GM04504 (cell line): ENCODE results near the gene TMEM107.

ENCODE experiments used
- DNase-seq: peaks from one replicate; pipeline ENCODE4 v3.0.0-alpha.2; 2012; ENCODE audit warnings: low read depth

Gene TMEM107

GRCh38 chr17:8162233-8162996 is 13.8 kb downstream of the TMEM107 start, which contains the start of gene VAMP2:
VAMP2 (minus strand) TSS chr17:8162948; CDS start chr17:8162879, 69 bp downstream.
- DNase-seq, result peak; percentile 38

DNA sequence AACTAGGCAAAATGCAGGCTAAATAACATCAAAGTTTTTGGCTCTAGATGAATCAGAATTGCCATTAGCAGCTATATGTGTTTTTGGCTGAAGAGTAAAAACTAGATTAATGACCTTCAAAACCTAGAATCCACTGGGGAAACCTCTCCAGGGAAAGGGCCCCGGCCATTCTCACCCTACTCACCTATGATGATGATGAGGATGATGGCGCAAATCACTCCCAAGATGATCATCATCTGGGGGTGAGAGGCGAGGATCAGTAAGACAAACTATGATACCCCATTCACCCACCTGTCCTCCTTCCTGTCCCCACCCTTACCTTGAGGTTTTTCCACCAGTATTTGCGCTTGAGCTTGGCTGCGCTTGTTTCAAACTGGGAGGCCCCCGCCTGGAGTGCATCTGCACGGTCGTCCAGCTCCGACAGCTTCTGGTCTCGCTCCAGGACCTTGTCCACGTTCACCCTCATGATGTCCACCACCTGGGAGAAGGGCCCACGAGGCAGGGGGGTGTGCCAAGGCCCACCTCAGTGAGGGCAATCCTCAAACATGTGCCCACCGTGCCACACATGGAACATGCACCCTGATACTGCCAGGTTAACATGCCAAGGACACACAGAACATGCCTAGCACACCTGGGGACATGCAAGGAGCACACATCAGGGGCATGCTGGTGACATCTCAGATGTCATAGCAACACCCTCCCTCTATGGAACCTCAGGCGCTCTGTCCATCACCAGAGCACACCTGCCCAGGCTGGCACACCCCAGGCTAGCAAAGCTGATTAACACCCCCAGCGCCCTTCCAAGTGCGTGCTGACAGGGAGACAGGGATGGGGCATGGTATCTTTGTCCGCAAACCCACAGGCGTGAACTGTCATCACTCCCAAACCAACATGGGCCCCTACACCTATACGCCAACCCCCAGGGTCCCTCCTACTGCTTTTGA is 14.6 kb downstream of the TMEM107 start:
- DNase-seq, result no peak

DNA sequence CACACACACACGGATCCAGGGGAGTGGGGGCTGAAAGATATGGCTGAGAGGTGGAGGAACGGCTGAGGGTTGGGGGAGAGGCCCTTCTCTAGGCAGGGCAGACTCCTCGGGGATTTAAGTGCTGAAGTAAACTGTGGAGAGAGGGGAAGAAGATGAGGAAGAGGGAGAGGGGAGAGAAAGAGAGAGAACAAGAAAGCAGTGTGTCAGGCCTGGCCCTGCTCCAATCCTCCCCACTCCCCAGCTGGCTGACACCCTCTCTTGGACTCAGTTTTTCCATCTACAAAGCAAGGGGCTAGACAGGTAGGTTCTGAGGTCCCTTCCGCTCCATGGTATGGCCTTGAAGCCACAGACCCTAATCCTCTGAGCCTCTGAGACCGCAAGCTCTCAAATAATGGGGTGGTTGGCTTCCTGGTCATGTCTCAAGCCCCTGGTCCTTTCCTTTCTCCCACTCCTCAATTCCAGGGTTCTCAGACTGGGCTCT is 15.4 kb downstream of the TMEM107 start:
- DNase-seq, result no peak

DNA sequence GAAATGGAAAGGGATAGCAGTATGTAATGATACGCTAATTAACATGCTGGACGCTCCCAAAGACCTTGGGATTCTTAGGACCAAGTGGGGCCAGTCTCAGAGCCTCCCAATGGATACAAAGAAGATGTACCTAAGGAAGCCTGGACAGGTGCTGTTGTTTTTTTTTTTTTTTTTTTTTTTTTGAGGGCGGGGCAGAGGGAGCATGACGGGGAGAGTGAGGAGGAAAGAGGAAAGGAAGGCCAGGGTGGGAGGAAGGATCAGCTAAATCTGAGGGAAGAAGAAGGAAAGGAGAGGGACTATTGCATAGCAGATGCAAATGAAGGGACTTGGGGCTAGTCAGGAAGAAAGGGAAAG is 16.0 kb downstream of the TMEM107 start:
- no peak for DNase-seq

DNA sequence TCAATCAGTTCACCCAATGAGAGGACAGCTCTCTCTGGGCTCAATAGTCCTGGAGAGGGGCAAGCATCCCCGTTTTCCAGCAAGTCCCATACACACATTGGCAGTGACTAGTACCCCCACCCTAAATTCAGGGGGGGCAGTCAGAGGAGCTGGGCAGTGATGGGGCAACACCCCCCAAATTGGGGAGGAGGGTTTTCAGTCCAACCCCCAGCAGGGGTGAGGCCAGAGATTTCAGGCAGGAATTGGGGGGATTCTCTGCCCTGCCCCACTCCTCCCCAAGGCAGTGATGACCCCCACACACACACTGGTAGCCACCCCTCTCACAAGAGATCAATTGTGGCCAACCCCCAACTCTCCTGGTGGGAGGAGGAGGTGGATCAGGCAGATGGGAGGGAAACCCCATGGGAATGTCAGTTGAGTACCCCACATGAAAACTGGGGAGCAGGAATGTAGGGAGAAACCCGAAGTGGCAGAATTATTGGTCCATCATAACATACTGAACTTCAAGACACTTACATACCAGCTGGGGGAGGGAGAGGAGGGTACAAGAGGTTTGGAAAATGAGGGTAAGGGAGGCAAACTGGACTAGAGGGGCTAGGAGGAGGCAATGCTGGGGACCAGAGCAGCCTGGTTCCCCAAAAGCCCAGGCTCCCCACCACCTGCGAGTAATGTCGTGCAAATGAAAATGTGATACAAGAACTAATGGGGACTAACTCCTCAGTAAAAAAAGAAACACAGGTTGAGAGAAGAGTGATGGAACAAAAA is 16.5 kb downstream of the TMEM107 start:
- no peak for DNase-seq

- no peak for DNase-seq
Observed at GRCh38 chr17:8159032-8159400, 17.2 kb downstream of the TMEM107 start.

DNA sequence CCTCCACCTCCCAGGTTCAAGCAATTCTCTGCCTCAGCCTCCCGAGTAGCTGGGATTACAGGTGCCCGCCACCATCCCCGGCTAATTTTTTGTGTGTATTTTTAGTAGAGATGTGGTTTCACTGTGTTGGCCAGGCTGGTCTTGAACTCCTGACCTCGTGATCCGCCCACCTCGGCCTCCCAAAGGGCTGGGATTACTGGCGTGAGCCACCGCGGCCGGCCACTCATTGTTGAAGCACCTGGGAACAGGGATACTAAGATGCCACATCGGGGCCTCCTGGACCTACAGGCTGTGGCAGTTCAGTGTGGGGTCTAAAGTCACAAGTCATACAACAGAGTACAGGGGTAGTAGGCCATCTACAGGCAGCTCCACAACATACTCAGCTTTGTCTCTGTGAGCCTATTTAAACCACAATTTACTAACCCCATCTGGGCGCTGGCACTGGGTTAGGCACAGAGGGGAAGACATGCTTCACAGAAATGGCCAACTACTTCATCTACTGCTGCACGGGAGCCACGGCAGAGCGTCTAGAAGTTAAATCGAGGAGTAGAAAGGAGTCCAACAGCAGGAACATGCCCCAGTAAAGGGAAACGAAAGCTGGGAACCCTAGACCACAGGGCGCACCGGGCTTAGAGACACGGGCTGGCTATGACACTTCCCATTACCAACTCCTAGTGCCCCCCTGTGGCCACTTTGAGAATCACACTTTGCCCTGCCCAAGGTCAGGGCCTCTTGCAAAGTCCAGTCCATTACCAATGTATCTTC is 17.7 kb downstream of the TMEM107 start:
- peak; percentile 72 for DNase-seq

- DNase-seq, result peak; percentile 100
Observed at GRCh38 chr17:8156246-8156992, 19.8 kb downstream of the TMEM107 start.

DNA sequence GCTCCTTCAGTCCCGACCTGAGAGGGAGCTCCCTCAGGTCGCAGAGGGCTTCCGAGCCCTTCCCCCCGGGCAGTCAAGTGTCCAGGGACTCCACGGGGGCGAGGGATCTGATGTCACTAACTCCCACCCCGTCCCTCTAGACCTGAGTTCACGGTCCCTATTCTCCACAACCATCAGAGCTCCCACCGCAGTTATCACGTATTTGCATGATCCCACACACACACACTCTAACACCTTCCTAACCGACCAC is 20.3 kb downstream of the TMEM107 start:
- no peak for DNase-seq

DNA sequence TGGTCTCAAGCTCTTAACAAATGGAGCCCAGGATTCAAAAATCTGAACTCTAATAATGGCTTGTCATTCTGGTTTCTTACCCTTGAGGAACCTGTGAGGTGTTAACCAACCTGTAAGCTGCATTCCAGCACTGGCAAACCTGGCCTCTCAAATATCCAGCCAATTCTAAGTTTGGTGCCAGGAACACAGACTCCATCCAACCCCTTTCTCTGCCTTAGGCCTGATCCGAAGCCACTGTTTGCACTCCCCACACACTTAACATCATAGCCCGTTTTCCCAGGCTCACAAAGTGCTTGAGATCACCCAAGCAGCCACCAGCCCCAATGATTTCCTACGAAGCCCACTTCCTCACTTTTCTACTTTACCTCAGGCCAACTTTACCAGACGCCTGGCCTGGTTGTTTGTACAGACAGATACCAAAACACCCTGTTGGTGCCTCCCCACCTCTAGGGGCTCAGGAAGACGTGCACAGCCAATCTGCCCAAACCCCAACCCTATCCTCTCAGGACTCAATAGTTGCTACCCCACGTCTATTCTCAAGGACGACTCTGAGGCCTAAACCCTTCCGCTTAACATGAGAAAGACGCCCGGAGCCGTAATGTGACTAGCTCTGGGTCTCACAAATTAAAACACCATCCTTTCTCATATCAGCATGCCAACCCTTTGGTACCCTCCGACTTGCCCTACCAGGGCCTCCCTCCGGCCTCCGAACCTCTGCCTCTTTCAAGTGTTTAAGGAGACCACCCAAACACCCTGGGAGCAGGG is 20.8 kb downstream of the TMEM107 start:
- DNase-seq, result no peak

DNA sequence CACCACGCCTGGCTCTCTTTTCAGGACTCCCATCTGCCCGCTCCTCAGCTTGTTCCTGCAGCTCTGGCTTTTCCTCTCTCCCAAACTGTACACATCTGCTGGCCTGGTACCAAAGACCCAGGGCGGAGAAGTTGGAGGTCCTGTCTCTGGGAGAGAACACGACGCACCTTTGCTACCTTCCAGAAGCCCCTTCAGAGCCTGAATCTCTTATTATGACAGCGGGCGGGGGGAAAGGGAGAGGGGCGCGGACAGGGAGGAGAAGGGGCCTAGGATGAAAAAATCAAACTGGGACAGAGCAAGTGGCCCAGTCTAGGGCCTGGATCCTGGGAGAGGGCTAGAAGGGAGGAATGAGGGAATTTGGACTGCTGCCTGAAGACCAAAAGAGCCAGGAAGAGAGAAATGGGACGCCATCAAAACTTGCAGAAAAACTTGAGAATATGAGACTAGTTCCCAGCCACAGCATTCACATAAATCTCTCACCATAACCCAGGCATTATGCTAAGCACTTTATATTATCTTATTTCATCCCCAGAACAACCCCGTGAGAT is 21.5 kb downstream of the TMEM107 start:
- DNase-seq, result no peak

- peak; percentile 98 for DNase-seq
Observed at GRCh38 chr17:8153957-8154607, 22.1 kb downstream of the TMEM107 start.

DNA sequence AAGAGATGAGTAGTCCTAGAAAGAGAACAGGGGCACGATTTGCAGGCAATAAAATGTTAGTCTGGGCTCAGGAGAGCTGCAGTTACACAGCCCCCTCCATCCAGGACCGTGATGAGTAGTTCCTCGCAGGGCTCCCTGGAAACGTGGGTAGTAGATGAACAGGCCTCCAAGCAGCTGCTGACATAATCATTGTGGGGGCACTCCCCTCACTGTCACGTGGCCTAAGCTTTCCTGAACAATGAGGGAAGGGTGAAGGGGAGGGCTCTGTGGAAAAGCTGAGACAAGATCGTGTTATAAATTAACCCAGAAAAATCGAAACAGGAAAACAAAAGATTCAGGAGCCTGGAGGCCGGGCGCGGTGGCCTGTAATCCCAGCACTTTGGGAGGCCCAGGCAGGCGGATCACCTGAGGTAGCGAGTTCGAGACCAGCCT is 22.6 kb downstream of the TMEM107 start:
- DNase-seq, result peak; percentile 94

DNA sequence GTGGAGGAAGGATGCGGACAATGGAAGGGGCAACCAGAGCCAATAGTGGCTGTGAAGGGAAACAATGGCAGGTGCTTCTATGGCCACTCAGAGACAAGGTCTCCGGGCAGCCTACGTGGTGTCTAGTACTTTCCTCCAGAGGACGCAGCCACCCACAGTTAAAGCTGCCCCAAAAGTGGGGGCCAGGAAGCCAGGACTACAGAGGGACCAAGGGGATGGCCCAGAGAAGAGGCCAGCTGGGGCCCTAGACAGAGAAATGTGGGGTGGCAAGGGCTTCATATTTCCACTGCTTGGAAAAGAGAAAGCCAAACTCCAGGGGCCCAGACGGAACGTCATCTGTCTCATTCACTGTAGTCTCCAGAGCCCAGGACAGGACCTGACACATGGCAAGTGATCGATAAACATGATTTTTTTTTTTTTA is 23.1 kb downstream of the TMEM107 start:
- DNase-seq, result no peak

- DNase-seq, result peak; percentile 87
Observed at GRCh38 chr17:8152112-8152775, 23.9 kb downstream of the TMEM107 start, which contains the start of gene PER1. PER1 (minus strand) TSS chr17:8152404; CDS start chr17:8150706, 1,698 bp downstream.

DNA sequence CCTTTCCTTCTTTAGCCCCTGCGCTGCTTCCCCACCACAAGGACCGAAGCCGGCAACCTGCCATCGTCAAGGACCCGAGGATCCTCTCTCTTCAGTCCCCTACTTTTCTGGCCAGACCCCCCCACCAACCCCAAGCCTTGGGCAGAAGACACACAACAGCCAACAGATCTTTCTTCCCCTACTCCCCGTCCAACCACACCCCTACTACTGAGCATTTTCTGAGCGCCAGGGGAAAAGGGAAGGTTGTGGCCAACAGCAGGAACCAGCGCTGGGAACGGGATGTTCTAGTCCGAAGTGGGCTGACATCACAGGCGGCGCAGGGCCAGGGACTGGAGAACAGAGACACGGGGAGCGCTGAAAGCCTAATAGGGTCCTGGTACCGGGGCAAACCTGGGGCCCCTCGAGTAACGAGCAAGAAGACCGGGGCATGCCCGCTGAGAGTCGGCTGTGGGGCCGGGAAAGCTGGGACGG is 24.5 kb downstream of the TMEM107 start:
- DNase-seq, result peak; percentile 51

DNA sequence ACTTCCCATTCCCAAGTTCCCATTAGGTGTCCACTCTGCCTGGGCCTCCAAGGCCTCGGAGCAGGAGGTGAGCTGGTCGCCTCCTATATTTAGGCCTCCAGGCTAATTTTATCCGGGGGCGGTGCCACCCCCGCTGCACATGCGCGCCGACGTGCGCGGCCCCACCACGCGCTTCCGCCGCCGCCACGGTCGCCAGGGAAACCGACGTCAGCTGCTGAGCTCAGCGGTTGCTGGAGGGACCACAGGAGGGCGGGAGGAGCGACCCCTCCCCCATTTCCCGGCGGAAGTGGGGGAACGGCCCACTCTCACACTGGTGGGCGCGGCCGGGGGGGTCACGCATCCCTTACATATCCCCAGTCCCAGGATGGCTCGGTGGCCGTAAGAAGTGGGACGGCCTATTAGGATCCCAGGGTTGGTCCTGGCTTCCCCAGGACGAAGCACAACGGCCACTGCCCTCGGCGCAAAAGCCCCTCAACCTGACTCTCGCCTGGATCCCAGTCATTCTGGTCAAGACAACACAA is 25.0 kb downstream of the TMEM107 start:
- peak; percentile 72 for DNase-seq
